ENCODE results near the gene FANCD2. TPM values are rescaled to one million over a fixed set of nuclear protein-coding genes. Genes with fewer than 3 reads are reported as not detected.
"Not testable (repeated sequence)": the region's sequence is repeated elsewhere in the genome, so short reads cannot be mapped to it uniquely, and the experiment has no call there.

Gene FANCD2
- total and polyA plus RNA-seq, 12 donors, result 0.48 to 14.5 (median 2.5) TPM

GRCh38 chr3:10006762-10007090 lies 19.5 kb upstream of the FANCD2 start:
- DNase-seq, result peak in 2 of 7 donors; percentile 10 to 36
- Histone ChIP-seq H3K4me1 (replicated peaks in 1 of 2) (peaks cover 4 to 17% of the 10 kb centered on the region in 2 donors), H3K27me3 (no peaks in the 10 kb centered on the region), H3K9me3 (replicated peaks in 1 of 3) (no peaks in the 10 kb centered on the region), H3K4me3 (no peak overlapping the region), H3K36me3 (replicated peaks in 1 of 2) (no peaks in the 10 kb centered on the region), H3K27ac (no peak overlapping the region)
- WGBS, 4 donors, result 71 to 84% (median 78%) methylated on average over 7 to 8 of the region's 8 CpGs
- intact Hi-C loops (cut with DNase I), result no loop called here
- TF ChIP-seq, protein P1, sequence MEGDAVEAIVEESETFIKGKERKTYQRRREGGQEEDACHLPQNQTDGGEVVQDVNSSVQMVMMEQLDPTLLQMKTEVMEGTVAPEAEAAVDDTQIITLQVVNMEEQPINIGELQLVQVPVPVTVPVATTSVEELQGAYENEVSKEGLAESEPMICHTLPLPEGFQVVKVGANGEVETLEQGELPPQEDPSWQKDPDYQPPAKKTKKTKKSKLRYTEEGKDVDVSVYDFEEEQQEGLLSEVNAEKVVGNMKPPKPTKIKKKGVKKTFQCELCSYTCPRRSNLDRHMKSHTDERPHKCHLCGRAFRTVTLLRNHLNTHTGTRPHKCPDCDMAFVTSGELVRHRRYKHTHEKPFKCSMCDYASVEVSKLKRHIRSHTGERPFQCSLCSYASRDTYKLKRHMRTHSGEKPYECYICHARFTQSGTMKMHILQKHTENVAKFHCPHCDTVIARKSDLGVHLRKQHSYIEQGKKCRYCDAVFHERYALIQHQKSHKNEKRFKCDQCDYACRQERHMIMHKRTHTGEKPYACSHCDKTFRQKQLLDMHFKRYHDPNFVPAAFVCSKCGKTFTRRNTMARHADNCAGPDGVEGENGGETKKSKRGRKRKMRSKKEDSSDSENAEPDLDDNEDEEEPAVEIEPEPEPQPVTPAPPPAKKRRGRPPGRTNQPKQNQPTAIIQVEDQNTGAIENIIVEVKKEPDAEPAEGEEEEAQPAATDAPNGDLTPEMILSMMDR (IDR thresholded peaks at IDR 0.05), result no peak
- no peak for TF ChIP-seq POLR2A (IDR thresholded peaks at IDR 0.05)

GRCh38 chr3:10007126-10007782 lies 19.0 kb upstream of the FANCD2 start:
- WGBS, 4 donors, result 75 to 97% (median 79%) methylated on average over 4 to 7 of the region's 7 CpGs
- TF ChIP-seq POLR2A (IDR thresholded peaks at IDR 0.05), result no peak
- TF ChIP-seq, protein P1 (IDR thresholded peaks at IDR 0.05), result no peak
- H3K27me3 ChIP-seq, result no peaks in the 10 kb centered on the region
- H3K36me3 ChIP-seq (replicated peaks in 1 of 2), result no peaks in the 10 kb centered on the region
- peaks cover 4 to 17% of the 10 kb centered on the region in 2 donors for H3K4me1 ChIP-seq (replicated peaks in 1 of 2)
- H3K27ac ChIP-seq, result no peak overlapping the region
- H3K4me3 ChIP-seq, result no peak overlapping the region
- intact Hi-C loops (cut with DNase I), result no loop called here
- DNase-seq, result peak in 2 of 7 donors; percentile 15 to 42
- H3K9me3 ChIP-seq (replicated peaks in 1 of 3), result no peaks in the 10 kb centered on the region

DNA sequence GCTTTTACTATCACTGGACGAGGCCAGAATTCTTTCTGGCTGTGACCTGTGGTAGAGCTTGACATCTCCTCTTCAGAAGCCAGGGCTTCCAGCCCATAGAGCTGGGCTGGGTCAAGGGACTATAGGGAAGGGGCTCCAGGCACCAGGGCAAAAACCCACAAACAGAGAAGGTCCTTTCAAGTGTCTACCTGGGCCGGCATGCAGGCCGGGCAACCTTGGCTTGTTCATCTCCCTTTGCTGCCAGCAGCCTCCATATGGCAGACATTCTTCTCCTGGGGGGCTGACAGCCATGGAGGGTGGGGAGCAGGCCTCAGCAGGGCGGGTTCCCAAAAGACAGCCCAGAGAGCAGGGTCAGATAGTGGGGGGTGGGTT lies 18.0 kb upstream of the FANCD2 start:
- intact Hi-C loops (cut with DNase I); H3K36me3 ChIP-seq (replicated peaks in 1 of 2); H3K27me3 ChIP-seq; H3K27ac ChIP-seq; H3K9me3 ChIP-seq (replicated peaks in 1 of 3); H3K4me3 ChIP-seq: not testable (repeated sequence)
- 64 to 76% (median 73%) methylated on average over 1 to 4 of the region's 4 CpGs; no CpG with 5 or more reads in 1 of the 4 donors for WGBS, 4 donors
- peaks cover 4 to 17% of the 10 kb centered on the region in 2 donors for H3K4me1 ChIP-seq (replicated peaks in 1 of 2)
- peak in 1 of 7 donors; percentile 44 for DNase-seq

- intact Hi-C loops (cut with DNase I), result no loop called here
Observed at GRCh38 chr3:10008588-10009344, 17.5 kb upstream of the FANCD2 start.

More at GRCh38 chr3:10008588-10009344, 17.5 kb upstream of the FANCD2 start:
- TF ChIP-seq, protein P1 (IDR thresholded peaks at IDR 0.05), result no peak
- TF ChIP-seq POLR2A (IDR thresholded peaks at IDR 0.05), result peak in 1 of 2 donors; percentile 46
- Histone ChIP-seq H3K27ac (peak overlapping the region in 3 of 5 donors; percentile 6 to 77 (median 39)), H3K27me3 (no peaks in the 10 kb centered on the region), H3K9me3 (replicated peaks in 1 of 3) (no peaks in the 10 kb centered on the region), H3K4me3 (peak overlapping the region in 3 of 4 donors; percentile 7 to 69 (median 30)), H3K4me1 (replicated peaks in 1 of 2) (peaks cover 4 to 17% of the 10 kb centered on the region in 2 donors), H3K36me3 (replicated peaks in 1 of 2) (no peaks in the 10 kb centered on the region)
- 5 to 13% (median 6%) methylated on average over 6 to 23 of the region's 23 CpGs for WGBS, 4 donors
- peak; percentile 73 to 95 (median 89) for DNase-seq
